DMS 273 treated with DMSO at 0.1 percent for 48 hours (cell line): ENCODE measurements around the gene RNF112.

Experiments
- DNase-seq: peaks from one replicate; lab custom pipeline; 2025; lab: John Stamatoyannopoulos, UW

Gene RNF112

DNA sequence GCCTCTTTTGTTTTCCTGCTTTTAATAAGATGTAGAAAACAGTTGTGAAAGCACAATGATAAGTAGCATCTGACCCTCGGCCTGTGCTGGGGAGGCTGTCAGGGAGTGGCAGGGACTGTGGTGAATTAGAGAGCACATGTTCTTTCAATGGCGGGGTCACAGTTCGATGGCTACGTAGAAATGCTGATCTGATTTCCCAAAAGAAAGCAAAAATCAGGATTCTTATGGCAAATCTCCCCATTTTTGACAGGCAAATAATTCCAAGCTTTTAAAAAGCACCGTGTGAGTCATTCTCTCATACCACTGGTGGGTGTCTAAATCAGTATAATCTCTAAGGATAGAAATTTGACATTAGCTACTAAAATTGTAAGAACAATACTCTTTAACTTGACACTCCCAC lies 36.9 kb upstream of the RNF112 start:
- DNase-seq, result no peak

- no peak for DNase-seq
Measured at GRCh38 chr17:19375732-19376131, 35.3 kb upstream of the RNF112 start.

DNA sequence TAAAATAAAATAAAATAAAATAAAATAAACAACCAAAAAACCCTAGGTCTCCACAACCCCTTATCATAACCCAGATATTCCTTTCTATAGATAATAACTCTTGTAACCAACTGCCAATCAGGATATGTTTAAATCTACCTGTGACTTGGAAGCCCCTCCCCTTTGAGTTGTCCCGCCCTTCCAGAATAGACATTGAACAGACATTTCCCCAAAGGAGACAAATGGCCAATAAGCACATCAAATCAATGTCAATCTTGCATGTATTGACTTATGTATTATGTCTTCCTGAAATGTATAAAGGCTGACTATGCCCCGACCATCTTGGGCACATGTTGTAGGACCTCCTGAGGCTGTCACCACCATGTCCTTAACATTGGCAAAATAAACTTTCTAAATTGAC lies 34.2 kb upstream of the RNF112 start:
- no peak for DNase-seq

- peak; percentile 97 for DNase-seq
Measured at GRCh38 chr17:19377602-19378415, 33.2 kb upstream of the RNF112 start.

GRCh38 chr17:19378416-19379360 lies 32.3 kb upstream of the RNF112 start, which contains the start of gene MAPK7:
MAPK7 (plus strand) TSS chr17:19378498; CDS start chr17:19378901, 403 bp downstream.
- no peak for DNase-seq

DNA sequence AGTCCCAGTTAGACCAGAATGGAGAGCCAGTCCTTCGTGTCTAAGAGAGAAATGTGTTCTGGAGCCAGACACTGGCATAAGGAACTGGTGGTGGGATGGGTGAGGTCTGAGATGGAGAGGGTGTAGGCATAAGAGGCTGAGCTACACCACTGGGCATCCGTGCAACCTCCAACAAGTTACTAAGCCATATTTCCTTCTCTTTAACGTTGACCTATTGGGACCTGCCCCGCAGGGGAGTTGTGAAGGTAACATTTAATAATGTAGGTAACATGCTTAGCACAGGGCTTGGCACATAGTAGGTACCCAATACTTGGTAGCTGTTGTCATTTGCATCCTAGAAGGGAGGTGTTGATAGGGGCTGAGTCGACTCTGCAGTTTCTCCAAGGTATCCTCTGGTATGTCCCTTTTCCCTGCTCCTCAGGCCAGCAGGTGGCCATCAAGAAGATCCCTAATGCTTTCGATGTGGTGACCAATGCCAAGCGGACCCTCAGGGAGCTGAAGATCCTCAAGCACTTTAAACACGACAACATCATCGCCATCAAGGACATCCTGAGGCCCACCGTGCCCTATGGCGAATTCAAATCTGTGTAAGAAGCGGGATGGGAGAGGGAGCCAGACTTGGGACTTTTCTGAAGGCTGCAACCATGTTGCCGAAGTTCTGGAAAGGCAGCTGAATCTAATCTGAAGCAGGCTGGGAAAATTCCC lies 31.5 kb upstream of the RNF112 start:
- DNase-seq, result no peak

GRCh38 chr17:19380481-19381301 lies 30.3 kb upstream of the RNF112 start:
- no peak for DNase-seq

DNA sequence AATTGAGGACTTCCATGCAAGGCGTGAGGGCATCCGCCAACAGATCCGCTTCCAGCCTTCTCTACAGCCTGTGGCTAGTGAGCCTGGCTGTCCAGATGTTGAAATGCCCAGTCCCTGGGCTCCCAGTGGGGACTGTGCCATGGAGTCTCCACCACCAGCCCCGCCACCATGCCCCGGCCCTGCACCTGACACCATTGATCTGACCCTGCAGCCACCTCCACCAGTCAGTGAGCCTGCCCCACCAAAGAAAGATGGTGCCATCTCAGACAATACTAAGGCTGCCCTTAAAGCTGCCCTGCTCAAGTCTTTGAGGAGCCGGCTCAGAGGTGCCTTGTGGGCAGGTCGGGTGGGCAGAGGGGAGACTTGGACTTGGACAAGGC lies 29.7 kb upstream of the RNF112 start:
- no peak for DNase-seq

- DNase-seq, result no peak
Measured at GRCh38 chr17:19381741-19382444, 29.1 kb upstream of the RNF112 start.

- DNase-seq, result no peak
Measured at GRCh38 chr17:19382531-19383444, 28.2 kb upstream of the RNF112 start.

DNA sequence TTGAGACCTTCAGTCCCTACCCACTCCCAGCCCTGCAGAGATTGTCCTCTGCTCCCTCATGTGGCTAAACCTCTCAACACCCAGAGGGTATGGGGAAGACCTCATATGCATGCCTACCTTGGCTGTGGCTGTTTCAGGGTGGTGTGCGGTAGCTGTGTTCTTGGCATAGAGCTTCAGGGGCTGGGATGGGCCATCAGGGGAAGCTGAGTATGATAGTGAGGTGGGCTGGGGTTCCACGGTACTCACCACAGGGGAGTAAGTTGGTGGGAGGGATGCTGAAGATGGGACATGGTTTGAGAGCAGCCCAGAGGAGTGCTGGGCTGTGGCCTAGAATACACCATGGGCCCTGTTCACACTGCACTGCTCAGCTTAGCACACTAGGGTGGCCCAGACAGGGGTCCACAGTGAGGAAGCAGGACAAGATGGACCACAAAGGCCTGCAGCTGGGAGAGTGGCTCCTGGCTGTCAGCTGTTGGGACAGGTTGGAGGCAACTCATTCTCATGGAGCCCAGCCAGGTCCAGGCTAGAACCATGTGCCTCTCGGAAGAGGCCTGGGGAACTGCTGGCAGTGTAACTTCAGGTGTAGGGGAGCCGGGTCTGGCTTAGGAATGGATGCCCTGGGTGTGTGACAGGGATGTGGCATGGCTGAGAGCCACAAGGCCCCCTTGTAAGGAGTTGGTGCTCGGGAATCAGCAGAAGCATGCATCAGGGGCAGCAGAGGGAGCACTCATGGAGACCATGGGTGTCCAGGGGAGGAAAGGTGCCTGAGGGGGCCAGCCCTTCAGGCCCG lies 27.2 kb upstream of the RNF112 start:
- no peak for DNase-seq

- DNase-seq, result peak; percentile 93
Measured at GRCh38 chr17:19384723-19385391, 26.2 kb upstream of the RNF112 start.

GRCh38 chr17:19385521-19385983 lies 25.5 kb upstream of the RNF112 start:
- no peak for DNase-seq

- DNase-seq, result no peak
Measured at GRCh38 chr17:19386051-19386929, 24.7 kb upstream of the RNF112 start.

- peak; percentile 97 for DNase-seq
Measured at GRCh38 chr17:19386974-19387920, 23.8 kb upstream of the RNF112 start, which contains the start of gene MFAP4. MFAP4 (minus strand) TSS chr17:19387190; CDS start chr17:19387155, 35 bp downstream.
